PC-9 (cell line): ENCODE measurements around the gene SULT1A3.

ENCODE experiments used
- EZH2 ChIP-seq: fragments of 200-600 bp; sonication (generic); IDR thresholded peaks from 2 replicates; pipeline ENCODE4 v1.8.0; 2017; ENCODE audit warnings: antibody characterized with exemption, low read depth
- TF ChIP-seq, protein P1 (sequence below): fragments of 200-600 bp; sonication (generic); conservative IDR thresholded peaks from 2 replicates; pipeline ENCODE4 v1.6.1; 2017; ENCODE audit warnings: mixed run types, antibody characterized with exemption, mild to moderate bottlenecking, moderate library complexity

GRCh38 chr16:30173054-30173453 is 26.0 kb upstream of the SULT1A3 start:
- TF ChIP-seq, protein P1, sequence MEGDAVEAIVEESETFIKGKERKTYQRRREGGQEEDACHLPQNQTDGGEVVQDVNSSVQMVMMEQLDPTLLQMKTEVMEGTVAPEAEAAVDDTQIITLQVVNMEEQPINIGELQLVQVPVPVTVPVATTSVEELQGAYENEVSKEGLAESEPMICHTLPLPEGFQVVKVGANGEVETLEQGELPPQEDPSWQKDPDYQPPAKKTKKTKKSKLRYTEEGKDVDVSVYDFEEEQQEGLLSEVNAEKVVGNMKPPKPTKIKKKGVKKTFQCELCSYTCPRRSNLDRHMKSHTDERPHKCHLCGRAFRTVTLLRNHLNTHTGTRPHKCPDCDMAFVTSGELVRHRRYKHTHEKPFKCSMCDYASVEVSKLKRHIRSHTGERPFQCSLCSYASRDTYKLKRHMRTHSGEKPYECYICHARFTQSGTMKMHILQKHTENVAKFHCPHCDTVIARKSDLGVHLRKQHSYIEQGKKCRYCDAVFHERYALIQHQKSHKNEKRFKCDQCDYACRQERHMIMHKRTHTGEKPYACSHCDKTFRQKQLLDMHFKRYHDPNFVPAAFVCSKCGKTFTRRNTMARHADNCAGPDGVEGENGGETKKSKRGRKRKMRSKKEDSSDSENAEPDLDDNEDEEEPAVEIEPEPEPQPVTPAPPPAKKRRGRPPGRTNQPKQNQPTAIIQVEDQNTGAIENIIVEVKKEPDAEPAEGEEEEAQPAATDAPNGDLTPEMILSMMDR, result no peak
- no peak for TF ChIP-seq EZH2
